PC-3 (cell line): ENCODE results near the gene SYT1. TPM values are rescaled to one million over a fixed set of nuclear protein-coding genes. Genes with fewer than 3 reads are reported as not detected.

Experiments
- ATAC-seq: fragments of 200-7000 bp; cut with Tn5 transposase; 2 replicates; pipeline ENCODE4 v1.9.1; 2020; ENCODE audit warnings: mild to moderate bottlenecking, moderate library complexity
- BruUV-seq: library from RNA; stranded (reverse); fragments of 400-500 nt; replicated peaks from 2 replicates; lab custom pipeline; 2021; lab: Mats Ljungman, UMichigan
- CTCF ChIA-PET: fragments of 300-600 bp; sonication (Branson Sonifier 250); formaldehyde crosslinking; loops from one replicate; lab custom pipeline; 2022; ENCODE audit warnings: antibody characterized with exemption; lab: Charles Lee
- POLR2A ChIA-PET: fragments of 300-600 bp; sonication (Branson Sonifier 250); formaldehyde crosslinking; loops from one replicate; lab custom pipeline; 2022; ENCODE audit warnings: antibody characterized with exemption; ENCODE audit not compliant: unreplicated experiment; lab: Charles Lee
- DNase-seq: peaks from one replicate; pipeline ENCODE4 v3.0.0-alpha.2; 2015
- H2AFZ ChIP-seq: fragments of 300-600 bp; sonication (generic); 2 replicates; pipeline ENCODE4 v1.6.0; 2016; ENCODE audit warnings: antibody characterized with exemption, low read length
- H3F3A ChIP-seq: fragments of 300-600 bp; sonication (generic); one replicate; pipeline ENCODE4 v1.6.0; 2017; ENCODE audit warnings: antibody characterized with exemption, low read length, control low read depth, mild to moderate bottlenecking; ENCODE audit not compliant: unreplicated experiment
- H3K27ac ChIP-seq: fragments of 300-600 bp; sonication (generic); 2 replicates; pipeline ENCODE4 v1.5.1; 2016; ENCODE audit warnings: mild to moderate bottlenecking, low read length
- H3K27me3 ChIP-seq: fragments of 300-600 bp; sonication (generic); 2 replicates; pipeline ENCODE4 v1.6.1; 2016; ENCODE audit warnings: low read length, mixed read lengths
- H3K36me3 ChIP-seq: fragments of 300-600 bp; sonication (generic); 2 replicates; pipeline ENCODE4 v1.6.1; 2016; ENCODE audit warnings: low read depth, mixed run types, low read length, mixed read lengths
- H3K4me1 ChIP-seq: fragments of 300-600 bp; sonication (generic); 2 replicates; pipeline ENCODE4 v1.5.1; 2016; ENCODE audit warnings: low read length; ENCODE audit not compliant: insufficient read depth
- H3K4me2 ChIP-seq: fragments of 300-600 bp; sonication (generic); 2 replicates; pipeline ENCODE4 v1.6.0; 2016; ENCODE audit warnings: low read length
- H3K4me3 ChIP-seq: fragments of 300-600 bp; sonication (generic); 2 replicates; pipeline ENCODE4 v1.5.1; 2016; ENCODE audit warnings: mild to moderate bottlenecking, low read length, mixed read lengths
- H3K79me2 ChIP-seq: fragments of 300-600 bp; sonication (generic); 2 replicates; pipeline ENCODE4 v1.6.1; 2017; ENCODE audit warnings: low read length, mixed read lengths
- H3K9ac ChIP-seq: fragments of 300-600 bp; sonication (generic); 2 replicates; pipeline ENCODE4 v1.6.0; 2016; ENCODE audit warnings: mild to moderate bottlenecking, low read length
- H3K9me2 ChIP-seq: fragments of 300-600 bp; sonication (generic); replicated peaks from 2 replicates; pipeline ENCODE4 v1.6.1; 2016; ENCODE audit warnings: mixed run types, low read length, mixed read lengths
- H3K9me3 ChIP-seq: fragments of 300-600 bp; sonication (generic); 2 replicates; pipeline ENCODE4 v1.6.1; 2016; ENCODE audit warnings: low read length, mixed read lengths
- H4K20me1 ChIP-seq: fragments of 300-600 bp; sonication (generic); 2 replicates; pipeline ENCODE4 v1.6.1; 2016; ENCODE audit warnings: low read length, mixed read lengths
- CTCF ChIP-seq: fragments of 300-600 bp; sonication (generic); conservative IDR thresholded peaks from 2 replicates; pipeline ENCODE4 v1.5.1; 2017; ENCODE audit warnings: antibody characterized with exemption, low read depth, mild to moderate bottlenecking, low read length
- EZH2 ChIP-seq: fragments of 300-600 bp; sonication (generic); IDR thresholded peaks from one replicate; pipeline ENCODE4 v1.6.1; 2017; ENCODE audit warnings: antibody characterized with exemption, mild to moderate bottlenecking, low read length; ENCODE audit not compliant: unreplicated experiment
- EZH2phosphoT487 ChIP-seq: fragments of 300-600 bp; sonication (generic); IDR thresholded peaks from 2 replicates; pipeline ENCODE4 v1.6.1; 2018; ENCODE audit warnings: mild to moderate bottlenecking, antibody characterized with exemption, low read length, borderline replicate concordance
- intact Hi-C: fragments of 100-400 bp; cut with micrococcal nuclease; formaldehyde crosslinking; loops from 2 replicates; pipeline ENCODE4 v1.9.0; 2023
- total RNA-seq: library from RNA; depleted of rRNA; stranded (reverse); fragments of >200 nt; gene quantifications from 2 replicates; pipeline ENCODE4 v1.2.3, GENCODE V29; 2014

Gene SYT1
- total RNA-seq, 1 experiment from 2014 or later, result 0.51 TPM

GRCh38 chr12:79059557-79059956 lies 195.0 kb downstream of the SYT1 start:
- ATAC-seq, result no peak
- 0 out of 2 replicates have a peak, but pooled peaks cover 3% of the 10 kb centered on the region for H3K9me3 ChIP-seq
- H3K4me3 ChIP-seq, result no peak overlapping the region
- H3F3A ChIP-seq, result peaks cover 4% of the 10 kb centered on the region
- H3K9ac ChIP-seq, result no peak overlapping the region
- no peak overlapping the region for H3K4me2 ChIP-seq
- no peak overlapping the region for H2AFZ ChIP-seq
- TF ChIP-seq CTCF (no peak), EZH2 (no peak), EZH2phosphoT487 (no peak)
- no peaks in the 10 kb centered on the region for H3K36me3 ChIP-seq
- no peaks in the 10 kb centered on the region for H3K9me2 ChIP-seq
- no peak overlapping the region for H3K27ac ChIP-seq
- peaks cover 38% of the 10 kb centered on the region for H3K4me1 ChIP-seq
- intact Hi-C loops, result no loop called here
- DNase-seq, result peak; percentile 35
- POLR2A ChIA-PET, result no interaction called here
- no peaks in the 10 kb centered on the region for H3K79me2 ChIP-seq
- H4K20me1 ChIP-seq, result no peaks in the 10 kb centered on the region
- H3K27me3 ChIP-seq, result no peaks in the 10 kb centered on the region
- no TSS peak for BruUV-seq
- CTCF ChIA-PET, result no interaction called here

- no peak for ATAC-seq
- BruUV-seq, result no TSS peak
- intact Hi-C loops, result no loop called here
These were observed 198.7 kb downstream of the SYT1 start for GRCh38 chr12:79063258-79063657.

More at GRCh38 chr12:79063258-79063657, 198.7 kb downstream of the SYT1 start:
- no peaks in the 10 kb centered on the region for H3K9me2 ChIP-seq
- TF ChIP-seq EZH2phosphoT487 (no peak), EZH2 (no peak), CTCF (no peak)
- peaks cover 10% of the 10 kb centered on the region for H3K4me1 ChIP-seq
- H4K20me1 ChIP-seq, result no peaks in the 10 kb centered on the region
- H3K36me3 ChIP-seq, result no peaks in the 10 kb centered on the region
- POLR2A ChIA-PET, result no interaction called here
- H2AFZ ChIP-seq, result no peak overlapping the region
- H3K79me2 ChIP-seq, result no peaks in the 10 kb centered on the region
- no peaks in the 10 kb centered on the region for H3K27me3 ChIP-seq
- no peak overlapping the region for H3K27ac ChIP-seq
- no peak overlapping the region for H3K4me2 ChIP-seq
- H3K9ac ChIP-seq, result no peak overlapping the region
- no peaks in the 10 kb centered on the region for H3K9me3 ChIP-seq
- DNase-seq, result no peak
- H3F3A ChIP-seq, result no peaks in the 10 kb centered on the region
- CTCF ChIA-PET, result no interaction called here
- H3K4me3 ChIP-seq, result no peak overlapping the region
